IPS-20b (cell line): ENCODE results near the gene EIF2AK3.

Experiments
- H3K27ac ChIP-seq: one replicate; pipeline ENCODE4 v1.5.1; 2013; ENCODE audit warnings: low read length
- H3K27me3 ChIP-seq: 2 replicates; pipeline ENCODE4 v1.6.1; 2013; ENCODE audit warnings: mild to moderate bottlenecking, low read length, inconsistent platforms; ENCODE audit not compliant: insufficient read depth
- H3K36me3 ChIP-seq: 2 replicates; pipeline ENCODE4 v1.6.1; 2013; ENCODE audit warnings: low read depth, mild to moderate bottlenecking, inconsistent platforms, low read length, moderate library complexity; ENCODE audit not compliant: insufficient read depth
- H3K4me1 ChIP-seq: 2 replicates; pipeline ENCODE4 v1.6.1; 2013; ENCODE audit warnings: mild to moderate bottlenecking, control low read depth, inconsistent platforms, low read length, moderate library complexity; ENCODE audit not compliant: insufficient read depth
- H3K4me3 ChIP-seq: 2 replicates; pipeline ENCODE4 v1.5.1; 2013; ENCODE audit warnings: mild to moderate bottlenecking, low read length, inconsistent platforms
- H3K9ac ChIP-seq: 2 replicates; pipeline ENCODE4 v1.6.1; 2013; ENCODE audit warnings: low read depth, mild to moderate bottlenecking, inconsistent platforms, low read length, moderate library complexity
- H3K9me3 ChIP-seq: 2 replicates; pipeline ENCODE4 v1.6.1; 2013; ENCODE audit warnings: mild to moderate bottlenecking, low read depth, low read length, inconsistent platforms; ENCODE audit not compliant: insufficient read depth

The EIF2AK3 gene

GRCh38 chr2:88521445-88522073, 105.7 kb downstream of the EIF2AK3 start:
- H3K27ac ChIP-seq, result no peak overlapping the region

DNA sequence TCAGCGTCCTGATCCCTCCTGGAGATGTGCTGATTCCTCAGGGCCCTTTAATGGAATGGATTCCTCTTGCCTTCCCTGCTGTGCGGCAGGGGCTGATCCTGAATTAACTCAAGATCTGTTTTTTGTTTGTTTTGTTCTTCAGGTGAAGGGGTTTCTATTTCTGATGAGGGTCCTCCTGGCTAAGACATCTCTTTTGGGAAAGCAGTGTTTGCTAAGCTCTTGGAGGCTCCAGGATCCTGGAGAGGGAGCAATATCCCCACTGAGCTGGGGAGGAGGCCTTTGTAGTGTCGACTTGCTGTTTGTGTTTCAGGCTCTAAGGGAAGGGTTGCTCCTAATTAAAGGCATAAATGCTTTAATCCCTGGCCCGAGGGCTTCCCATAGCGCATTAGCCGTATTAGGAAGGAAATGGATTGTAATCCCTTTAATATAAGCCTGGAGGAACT, 109.5 kb downstream of the EIF2AK3 start:
- Histone ChIP-seq H3K27ac (no peak overlapping the region), H3K4me3 (peak overlapping the region; percentile 11; the same call in 1 of the 2 replicates), H3K36me3 (no peaks in the 10 kb centered on the region), H3K27me3 (peaks cover 21% of the 10 kb centered on the region), H3K4me1 (peaks cover 15% of the 10 kb centered on the region), H3K9me3 (no peaks in the 10 kb centered on the region), H3K9ac (no peak overlapping the region)

More at GRCh38 chr2:88521445-88522073, 105.7 kb downstream of the EIF2AK3 start:
- H3K27me3 ChIP-seq, result peaks cover 14% of the 10 kb centered on the region
- no peaks in the 10 kb centered on the region for H3K9me3 ChIP-seq
- no peak overlapping the region for H3K9ac ChIP-seq
- peaks cover 20% of the 10 kb centered on the region for H3K4me1 ChIP-seq
- no peak overlapping the region for H3K4me3 ChIP-seq
- H3K36me3 ChIP-seq, result no peaks in the 10 kb centered on the region
